ENCODE data around the gene SPC24. TPM values are rescaled to one million over a fixed set of nuclear protein-coding genes. Genes with fewer than 3 reads are reported as not detected.
"Not testable (repeated sequence)": the region's sequence is repeated elsewhere in the genome, so short reads cannot be mapped to it uniquely, and the experiment has no call there.

SPC24 gene
- total RNA-seq, 4 donors from 2014 or later: 0.24 to 1.1 (median 0.78) TPM; not detected in 1

- DNase-seq: no peak
- WGBS, 2 donors: 90 to 93% methylated on average over 10 to 14 of the region's 15 CpGs
- H3K4me1 ChIP-seq: no peaks in the 10 kb centered on the region
- no peaks in the 10 kb centered on the region for H3K27me3 ChIP-seq
- TF ChIP-seq CTCF (IDR thresholded peaks at IDR 0.05): no peak
- TF ChIP-seq POLR2A (IDR thresholded peaks at IDR 0.05): no peak
- no peaks in the 10 kb centered on the region for H3K9me3 ChIP-seq
- H3K36me3 ChIP-seq: peaks cover 38 to 59% of the 10 kb centered on the region in 2 donors
- H3K27ac ChIP-seq: no peak overlapping the region
- intact Hi-C loops (cut with DNase I): no loop called here
- no peak overlapping the region for H3K4me3 ChIP-seq (replicated peaks in 1 of 3)
Observed at GRCh38 chr19:11111117-11111770, 44.3 kb downstream of the SPC24 start.

- DNase-seq: no peak
- intact Hi-C loops (cut with DNase I): no loop called here
- H3K27me3 ChIP-seq: no peaks in the 10 kb centered on the region
- H3K27ac ChIP-seq: no peak overlapping the region
- no peaks in the 10 kb centered on the region for H3K4me1 ChIP-seq
- no peak for TF ChIP-seq CTCF (IDR thresholded peaks at IDR 0.05)
- TF ChIP-seq POLR2A (IDR thresholded peaks at IDR 0.05): no peak
- H3K36me3 ChIP-seq: peaks cover 39 to 55% of the 10 kb centered on the region in 2 donors
- WGBS, 2 donors: 90 to 94% methylated on average over 6 of the region's 6 CpGs
- H3K9me3 ChIP-seq: no peaks in the 10 kb centered on the region
- no peak overlapping the region for H3K4me3 ChIP-seq (replicated peaks in 1 of 3)
Observed at GRCh38 chr19:11108746-11109145, 46.8 kb downstream of the SPC24 start.

GRCh38 chr19:11106477-11106876 is 49.1 kb downstream of the SPC24 start:
- Histone ChIP-seq H3K36me3 (peaks cover 26 to 51% of the 10 kb centered on the region in 2 donors), H3K4me3 (replicated peaks in 1 of 3) (no peak overlapping the region), H3K27ac (no peak overlapping the region), H3K9me3 (no peaks in the 10 kb centered on the region), H3K27me3 (no peaks in the 10 kb centered on the region), H3K4me1 (no peaks in the 10 kb centered on the region)
- 94 to 95% methylated on average over 13 of the region's 13 CpGs for WGBS, 2 donors
- TF ChIP-seq POLR2A (IDR thresholded peaks at IDR 0.05): no peak
- TF ChIP-seq CTCF (IDR thresholded peaks at IDR 0.05): no peak
- intact Hi-C loops (cut with DNase I): no loop called here
- DNase-seq: no peak

- Histone ChIP-seq H3K4me3 (replicated peaks in 1 of 3) (no peak overlapping the region), H3K27me3 (no peaks in the 10 kb centered on the region), H3K36me3 (peaks cover 26 to 45% of the 10 kb centered on the region in 2 donors), H3K27ac (no peak overlapping the region), H3K9me3 (no peaks in the 10 kb centered on the region), H3K4me1 (no peaks in the 10 kb centered on the region)
- TF ChIP-seq POLR2A (IDR thresholded peaks at IDR 0.05) (no peak), CTCF (IDR thresholded peaks at IDR 0.05) (no peak)
- DNase-seq: no peak
- WGBS, 2 donors: 91 to 93% methylated on average over 28 to 35 of the region's 36 CpGs
- intact Hi-C loops (cut with DNase I): no loop called here
Observed at GRCh38 chr19:11105014-11105636, 50.5 kb downstream of the SPC24 start.

GRCh38 chr19:11103667-11104066 is 51.9 kb downstream of the SPC24 start:
- H3K27me3 ChIP-seq; H3K27ac ChIP-seq; H3K4me3 ChIP-seq (replicated peaks in 1 of 3); H3K9me3 ChIP-seq; DNase-seq; intact Hi-C loops (cut with DNase I); H3K4me1 ChIP-seq: not testable (repeated sequence)
- H3K36me3 ChIP-seq: peaks cover 20 to 36% of the 10 kb centered on the region in 2 donors
- WGBS, 2 donors: 89 to 91% methylated on average over 10 of the region's 10 CpGs
